KMS-11 (cell line): ENCODE results near the gene NFKBIZ.

Experiments used
- H2AFZ ChIP-seq: fragments of 200-600 bp; sonication (generic); 2 replicates; pipeline ENCODE4 v1.6.1; 2016; ENCODE audit warnings: antibody characterized with exemption, mixed run types, low read depth
- H3K27ac ChIP-seq: fragments of 200-600 bp; sonication (generic); 2 replicates; pipeline ENCODE4 v1.6.1; 2016; ENCODE audit warnings: mild to moderate bottlenecking, mixed run types
- H3K27me3 ChIP-seq: fragments of 200-600 bp; sonication (generic); 2 replicates; pipeline ENCODE4 v1.6.1; 2017; ENCODE audit warnings: mild to moderate bottlenecking, low read depth, mixed run types, moderate library complexity; ENCODE audit not compliant: insufficient read depth
- H3K36me3 ChIP-seq: fragments of 200-600 bp; sonication (generic); 2 replicates; pipeline ENCODE4 v1.6.1; 2017; ENCODE audit warnings: mild to moderate bottlenecking, mixed run types; ENCODE audit not compliant: insufficient read depth
- H3K4me1 ChIP-seq: fragments of 200-600 bp; sonication (generic); 2 replicates; pipeline ENCODE4 v1.6.1; 2016; ENCODE audit warnings: mild to moderate bottlenecking, low read depth, mixed run types; ENCODE audit not compliant: poor library complexity, severe bottlenecking
- H3K4me2 ChIP-seq: fragments of 200-600 bp; sonication (generic); 2 replicates; pipeline ENCODE4 v1.7.0; 2016; ENCODE audit warnings: mild to moderate bottlenecking, mixed run types
- H3K4me3 ChIP-seq: fragments of 200-600 bp; sonication (generic); IDR thresholded peaks from 2 replicates; pipeline ENCODE4 v1.6.1; 2017; ENCODE audit warnings: low read depth, low read length, mixed read lengths; ENCODE audit not compliant: insufficient read depth
- H3K79me2 ChIP-seq: fragments of 200-600 bp; sonication (generic); 2 replicates; pipeline ENCODE4 v1.6.1; 2016; ENCODE audit warnings: low read depth, mixed run types; ENCODE audit not compliant: insufficient read depth
- H3K9ac ChIP-seq: fragments of 200-600 bp; sonication (generic); 2 replicates; pipeline ENCODE4 v1.6.1; 2016; ENCODE audit warnings: mild to moderate bottlenecking, mixed run types
- H4K20me1 ChIP-seq: fragments of 200-600 bp; sonication (generic); 2 replicates; pipeline ENCODE4 v1.6.1; 2016; ENCODE audit warnings: mild to moderate bottlenecking, mixed run types; ENCODE audit not compliant: insufficient read depth
- CTCF ChIP-seq: fragments of 200-600 bp; sonication (generic); conservative IDR thresholded peaks from 2 replicates; pipeline ENCODE4 v1.6.1; 2017; ENCODE audit warnings: low read depth, mild to moderate bottlenecking, antibody characterized with exemption, low read length, moderate library complexity, mixed read lengths

The NFKBIZ gene

GRCh38 chr3:101858464-101859030 is 9.2 kb downstream of the NFKBIZ start:
- Histone ChIP-seq H3K4me2 (no peak overlapping the region), H3K79me2 (no peaks in the 10 kb centered on the region), H3K36me3 (no peaks in the 10 kb centered on the region)

GRCh38 chr3:101859882-101860448 is 10.7 kb downstream of the NFKBIZ start:
- H3K9ac ChIP-seq, result no peak overlapping the region
- no peak overlapping the region for H3K4me3 ChIP-seq
- H3K36me3 ChIP-seq, result no peaks in the 10 kb centered on the region
- no peak overlapping the region for H3K27ac ChIP-seq
- H4K20me1 ChIP-seq, result no peaks in the 10 kb centered on the region
- no peaks in the 10 kb centered on the region for H3K4me1 ChIP-seq
- TF ChIP-seq CTCF, result no peak
- no peak overlapping the region for H3K4me2 ChIP-seq
- no peaks in the 10 kb centered on the region for H3K27me3 ChIP-seq
- no peak overlapping the region for H2AFZ ChIP-seq
- no peaks in the 10 kb centered on the region for H3K79me2 ChIP-seq

More at GRCh38 chr3:101858464-101859030, 9.2 kb downstream of the NFKBIZ start:
- no peak for TF ChIP-seq CTCF
- Histone ChIP-seq H2AFZ (no peak overlapping the region), H3K4me1 (peaks cover 14% of the 10 kb centered on the region), H4K20me1 (no peaks in the 10 kb centered on the region), H3K27ac (no peak overlapping the region), H3K27me3 (no peaks in the 10 kb centered on the region), H3K4me3 (no peak overlapping the region), H3K9ac (no peak overlapping the region)

- Histone ChIP-seq H3K9ac (no peak overlapping the region), H3K27ac (no peak overlapping the region), H3K36me3 (no peaks in the 10 kb centered on the region), H3K79me2 (no peaks in the 10 kb centered on the region), H3K27me3 (no peaks in the 10 kb centered on the region), H4K20me1 (no peaks in the 10 kb centered on the region), H3K4me3 (no peak overlapping the region), H3K4me2 (no peak overlapping the region), H3K4me1 (no peaks in the 10 kb centered on the region), H2AFZ (no peak overlapping the region)
- no peak for TF ChIP-seq CTCF
Observed at GRCh38 chr3:101861212-101861788, 12.0 kb downstream of the NFKBIZ start.

GRCh38 chr3:101861789-101862415 is 12.6 kb downstream of the NFKBIZ start:
- no peaks in the 10 kb centered on the region for H3K79me2 ChIP-seq
- no peaks in the 10 kb centered on the region for H3K4me1 ChIP-seq
- no peak for TF ChIP-seq CTCF
- H3K27me3 ChIP-seq, result no peaks in the 10 kb centered on the region
- no peak overlapping the region for H3K27ac ChIP-seq
- H3K36me3 ChIP-seq, result no peaks in the 10 kb centered on the region
- H3K4me3 ChIP-seq, result no peak overlapping the region
- H2AFZ ChIP-seq, result no peak overlapping the region
- no peak overlapping the region for H3K9ac ChIP-seq
- H3K4me2 ChIP-seq, result no peak overlapping the region
- H4K20me1 ChIP-seq, result no peaks in the 10 kb centered on the region
